Activated T-cell treated with anti-CD3 and anti-CD28 coated beads, Interleukin-2, amount 50 U/mL, for 4 hours (primary cell): ENCODE results near the gene EPAS1. TPM values are rescaled to one million over a fixed set of nuclear protein-coding genes. Genes with fewer than 3 reads are reported as not detected.

Source experiments
- ATAC-seq, 2 donors: fragments of 200-7000 bp; cut with Tn5 transposase; one replicate each; pipeline ENCODE4 v1.10.0; 2021
- DNase-seq: peaks from one replicate; pipeline ENCODE4 v3.0.0-alpha.2; 2020
- H3K27me3 Mint-ChIP-seq: one replicate; pipeline ENCODE4 v1.8.0; 2021; ENCODE audit warnings: low read depth, mixed read lengths
- H3K36me3 Mint-ChIP-seq: one replicate; pipeline ENCODE4 v1.8.0; 2022; ENCODE audit warnings: mixed read lengths; ENCODE audit not compliant: insufficient read depth
- H3K4me1 Mint-ChIP-seq: one replicate; pipeline ENCODE4 v1.8.0; 2021; ENCODE audit warnings: low read depth, mixed read lengths
- H3K4me3 Mint-ChIP-seq: one replicate; pipeline ENCODE4 v1.8.0; 2021; ENCODE audit warnings: mild to moderate bottlenecking, moderate library complexity, mixed read lengths
- H3K9me3 Mint-ChIP-seq: one replicate; pipeline ENCODE4 v1.8.0; 2021; ENCODE audit warnings: mixed read lengths
- total RNA-seq, 3 donors: library from RNA; stranded (reverse); gene quantifications; one replicate each; pipeline ENCODE4 v1.2.1, GENCODE V29; 2021

Gene EPAS1
- total RNA-seq, 3 donors from 2014 or later = 7.0 to 15.5 (median 7.0) TPM

- Mint-ChIP-seq H3K9me3 (no peaks in the 10 kb centered on the region), H3K27me3 (no peaks in the 10 kb centered on the region), H3K4me3 (no peak overlapping the region), H3K36me3 (no peaks in the 10 kb centered on the region), H3K4me1 (no peaks in the 10 kb centered on the region)
- no peak for DNase-seq
- no peak for ATAC-seq
Measured at GRCh38 chr2:46400016-46400415, 102.8 kb downstream of the EPAS1 start.

GRCh38 chr2:46402874-46403273 is 105.7 kb downstream of the EPAS1 start:
- no peaks in the 10 kb centered on the region for H3K9me3 Mint-ChIP-seq
- DNase-seq = no peak
- no peaks in the 10 kb centered on the region for H3K36me3 Mint-ChIP-seq
- no peaks in the 10 kb centered on the region for H3K27me3 Mint-ChIP-seq
- ATAC-seq = no peak
- H3K4me1 Mint-ChIP-seq = no peaks in the 10 kb centered on the region
- H3K4me3 Mint-ChIP-seq = no peak overlapping the region

GRCh38 chr2:46404181-46404759 is 107.1 kb downstream of the EPAS1 start:
- Mint-ChIP-seq H3K9me3 (no peaks in the 10 kb centered on the region), H3K36me3 (no peaks in the 10 kb centered on the region), H3K27me3 (no peaks in the 10 kb centered on the region), H3K4me1 (no peaks in the 10 kb centered on the region), H3K4me3 (no peak overlapping the region)
- DNase-seq (no peak), ATAC-seq (no peak)

- no peaks in the 10 kb centered on the region for H3K4me1 Mint-ChIP-seq
- H3K36me3 Mint-ChIP-seq = no peaks in the 10 kb centered on the region
- H3K27me3 Mint-ChIP-seq = no peaks in the 10 kb centered on the region
- DNase-seq = no peak
- H3K9me3 Mint-ChIP-seq = no peaks in the 10 kb centered on the region
- no peak for ATAC-seq
- no peak overlapping the region for H3K4me3 Mint-ChIP-seq
Measured at GRCh38 chr2:46407852-46408455, 110.7 kb downstream of the EPAS1 start.

- ATAC-seq = no peak
- no peaks in the 10 kb centered on the region for H3K9me3 Mint-ChIP-seq
- no peaks in the 10 kb centered on the region for H3K4me1 Mint-ChIP-seq
- no peak overlapping the region for H3K4me3 Mint-ChIP-seq
- no peak for DNase-seq
- H3K36me3 Mint-ChIP-seq = no peaks in the 10 kb centered on the region
- no peaks in the 10 kb centered on the region for H3K27me3 Mint-ChIP-seq
Measured at GRCh38 chr2:46409756-46410155, 112.5 kb downstream of the EPAS1 start.

- Mint-ChIP-seq H3K27me3 (no peaks in the 10 kb centered on the region), H3K4me1 (no peaks in the 10 kb centered on the region), H3K36me3 (no peaks in the 10 kb centered on the region), H3K4me3 (no peak overlapping the region), H3K9me3 (peaks cover 5% of the 10 kb centered on the region)
- ATAC-seq (no peak), DNase-seq (no peak)
Measured at GRCh38 chr2:46410273-46411244, 113.4 kb downstream of the EPAS1 start.

GRCh38 chr2:46411245-46411641 is 114.0 kb downstream of the EPAS1 start:
- ATAC-seq (no peak), DNase-seq (no peak)
- Mint-ChIP-seq H3K9me3 (peaks cover 11% of the 10 kb centered on the region), H3K4me1 (no peaks in the 10 kb centered on the region), H3K4me3 (no peak overlapping the region), H3K27me3 (no peaks in the 10 kb centered on the region), H3K36me3 (peaks cover 2% of the 10 kb centered on the region)

GRCh38 chr2:46411985-46412384 is 114.8 kb downstream of the EPAS1 start:
- Mint-ChIP-seq H3K9me3 (peaks cover 18% of the 10 kb centered on the region), H3K27me3 (no peaks in the 10 kb centered on the region), H3K4me3 (no peak overlapping the region), H3K4me1 (no peaks in the 10 kb centered on the region), H3K36me3 (peaks cover 2% of the 10 kb centered on the region)
- no peak for DNase-seq
- ATAC-seq = no peak

GRCh38 chr2:46413111-46413510 is 115.9 kb downstream of the EPAS1 start:
- Mint-ChIP-seq H3K27me3 (peaks cover 2% of the 10 kb centered on the region), H3K4me3 (no peak overlapping the region), H3K4me1 (no peaks in the 10 kb centered on the region), H3K9me3 (peaks cover 28% of the 10 kb centered on the region), H3K36me3 (peaks cover 2% of the 10 kb centered on the region)
- no peak for DNase-seq
- no peak for ATAC-seq

- DNase-seq = no peak
- Mint-ChIP-seq H3K9me3 (peaks cover 33% of the 10 kb centered on the region), H3K4me1 (no peaks in the 10 kb centered on the region), H3K4me3 (no peak overlapping the region), H3K36me3 (peaks cover 2% of the 10 kb centered on the region), H3K27me3 (peaks cover 4% of the 10 kb centered on the region)
- no peak for ATAC-seq
Measured at GRCh38 chr2:46413631-46414030, 116.4 kb downstream of the EPAS1 start.

GRCh38 chr2:46414701-46415100 is 117.5 kb downstream of the EPAS1 start:
- H3K27me3 Mint-ChIP-seq = peaks cover 4% of the 10 kb centered on the region

GRCh38 chr2:46416280-46416679 is 119.1 kb downstream of the EPAS1 start:
- Mint-ChIP-seq H3K27me3 (peaks cover 4% of the 10 kb centered on the region), H3K36me3 (peaks cover 2% of the 10 kb centered on the region), H3K9me3 (peaks cover 33% of the 10 kb centered on the region), H3K4me1 (no peaks in the 10 kb centered on the region), H3K4me3 (no peak overlapping the region)
- no peak for ATAC-seq
- DNase-seq = no peak

More at GRCh38 chr2:46414701-46415100, 117.5 kb downstream of the EPAS1 start:
- Mint-ChIP-seq H3K4me1 (no peaks in the 10 kb centered on the region), H3K9me3 (peaks cover 33% of the 10 kb centered on the region), H3K36me3 (peaks cover 2% of the 10 kb centered on the region), H3K4me3 (no peak overlapping the region)
- no peak for DNase-seq
- no peak for ATAC-seq

- no peaks in the 10 kb centered on the region for H3K4me1 Mint-ChIP-seq
- DNase-seq = no peak
- no peak for ATAC-seq
- peaks cover 2% of the 10 kb centered on the region for H3K36me3 Mint-ChIP-seq
- peaks cover 33% of the 10 kb centered on the region for H3K9me3 Mint-ChIP-seq
- H3K4me3 Mint-ChIP-seq = no peak overlapping the region
- peaks cover 4% of the 10 kb centered on the region for H3K27me3 Mint-ChIP-seq
Measured at GRCh38 chr2:46416739-46417403, 119.7 kb downstream of the EPAS1 start.

- H3K4me3 Mint-ChIP-seq = no peak overlapping the region
- no peaks in the 10 kb centered on the region for H3K4me1 Mint-ChIP-seq
- peaks cover 25% of the 10 kb centered on the region for H3K9me3 Mint-ChIP-seq
- H3K36me3 Mint-ChIP-seq = peaks cover 2% of the 10 kb centered on the region
- ATAC-seq (no peak), DNase-seq (no peak)
- peaks cover 4% of the 10 kb centered on the region for H3K27me3 Mint-ChIP-seq
Measured at GRCh38 chr2:46420945-46421344, 123.7 kb downstream of the EPAS1 start.
